ENCODE data around the gene TAF7L.

- TF ChIP-seq POLR2AphosphoS5 (IDR thresholded peaks at IDR 0.05; ENCODE audit: low read depth, low read length) (no peak), ZFAT (CRISPR knock-in tag; conservative IDR thresholded peaks at IDR 0.05) (no peak), CTCF (CRISPR knock-in tag; IDR thresholded peaks at IDR 0.05) (no peak), ZSCAN12 (CRISPR knock-in tag; IDR thresholded peaks at IDR 0.05) (no peak), POLR2A (IDR thresholded peaks at IDR 0.05; ENCODE audit: insufficient read depth in 1 of 2, low read depth in 2 of 2, low read length in 2 of 2) (no peak), PRMT3 (CRISPR knock-in tag; IDR thresholded peaks at IDR 0.05; ENCODE audit: borderline replicate concordance, low read depth) (no peak)
- TF ChIP-seq, protein P1, sequence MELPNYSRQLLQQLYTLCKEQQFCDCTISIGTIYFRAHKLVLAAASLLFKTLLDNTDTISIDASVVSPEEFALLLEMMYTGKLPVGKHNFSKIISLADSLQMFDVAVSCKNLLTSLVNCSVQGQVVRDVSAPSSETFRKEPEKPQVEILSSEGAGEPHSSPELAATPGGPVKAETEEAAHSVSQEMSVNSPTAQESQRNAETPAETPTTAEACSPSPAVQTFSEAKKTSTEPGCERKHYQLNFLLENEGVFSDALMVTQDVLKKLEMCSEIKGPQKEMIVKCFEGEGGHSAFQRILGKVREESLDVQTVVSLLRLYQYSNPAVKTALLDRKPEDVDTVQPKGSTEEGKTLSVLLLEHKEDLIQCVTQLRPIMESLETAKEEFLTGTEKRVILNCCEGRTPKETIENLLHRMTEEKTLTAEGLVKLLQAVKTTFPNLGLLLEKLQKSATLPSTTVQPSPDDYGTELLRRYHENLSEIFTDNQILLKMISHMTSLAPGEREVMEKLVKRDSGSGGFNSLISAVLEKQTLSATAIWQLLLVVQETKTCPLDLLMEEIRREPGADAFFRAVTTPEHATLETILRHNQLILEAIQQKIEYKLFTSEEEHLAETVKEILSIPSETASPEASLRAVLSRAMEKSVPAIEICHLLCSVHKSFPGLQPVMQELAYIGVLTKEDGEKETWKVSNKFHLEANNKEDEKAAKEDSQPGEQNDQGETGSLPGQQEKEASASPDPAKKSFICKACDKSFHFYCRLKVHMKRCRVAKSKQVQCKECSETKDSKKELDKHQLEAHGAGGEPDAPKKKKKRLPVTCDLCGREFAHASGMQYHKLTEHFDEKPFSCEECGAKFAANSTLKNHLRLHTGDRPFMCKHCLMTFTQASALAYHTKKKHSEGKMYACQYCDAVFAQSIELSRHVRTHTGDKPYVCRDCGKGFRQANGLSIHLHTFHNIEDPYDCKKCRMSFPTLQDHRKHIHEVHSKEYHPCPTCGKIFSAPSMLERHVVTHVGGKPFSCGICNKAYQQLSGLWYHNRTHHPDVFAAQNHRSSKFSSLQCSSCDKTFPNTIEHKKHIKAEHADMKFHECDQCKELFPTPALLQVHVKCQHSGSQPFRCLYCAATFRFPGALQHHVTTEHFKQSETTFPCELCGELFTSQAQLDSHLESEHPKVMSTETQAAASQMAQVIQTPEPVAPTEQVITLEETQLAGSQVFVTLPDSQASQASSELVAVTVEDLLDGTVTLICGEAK (IDR thresholded peaks at IDR 0.05): no peak
- TF ChIP-seq, protein P1 (CRISPR knock-in tag; IDR thresholded peaks at IDR 0.05): no peak
- TF ChIP-seq, protein P2, sequence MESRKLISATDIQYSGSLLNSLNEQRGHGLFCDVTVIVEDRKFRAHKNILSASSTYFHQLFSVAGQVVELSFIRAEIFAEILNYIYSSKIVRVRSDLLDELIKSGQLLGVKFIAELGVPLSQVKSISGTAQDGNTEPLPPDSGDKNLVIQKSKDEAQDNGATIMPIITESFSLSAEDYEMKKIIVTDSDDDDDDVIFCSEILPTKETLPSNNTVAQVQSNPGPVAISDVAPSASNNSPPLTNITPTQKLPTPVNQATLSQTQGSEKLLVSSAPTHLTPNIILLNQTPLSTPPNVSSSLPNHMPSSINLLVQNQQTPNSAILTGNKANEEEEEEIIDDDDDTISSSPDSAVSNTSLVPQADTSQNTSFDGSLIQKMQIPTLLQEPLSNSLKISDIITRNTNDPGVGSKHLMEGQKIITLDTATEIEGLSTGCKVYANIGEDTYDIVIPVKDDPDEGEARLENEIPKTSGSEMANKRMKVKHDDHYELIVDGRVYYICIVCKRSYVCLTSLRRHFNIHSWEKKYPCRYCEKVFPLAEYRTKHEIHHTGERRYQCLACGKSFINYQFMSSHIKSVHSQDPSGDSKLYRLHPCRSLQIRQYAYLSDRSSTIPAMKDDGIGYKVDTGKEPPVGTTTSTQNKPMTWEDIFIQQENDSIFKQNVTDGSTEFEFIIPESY (CRISPR knock-in tag; IDR thresholded peaks at IDR 0.05): no peak
Observed at GRCh38 chrX:101258259-101258581, 32.9 kb downstream of the TAF7L start.

Measured in HepG2 (cell line).